ENCODE measurements around the gene FERMT1.

DNA sequence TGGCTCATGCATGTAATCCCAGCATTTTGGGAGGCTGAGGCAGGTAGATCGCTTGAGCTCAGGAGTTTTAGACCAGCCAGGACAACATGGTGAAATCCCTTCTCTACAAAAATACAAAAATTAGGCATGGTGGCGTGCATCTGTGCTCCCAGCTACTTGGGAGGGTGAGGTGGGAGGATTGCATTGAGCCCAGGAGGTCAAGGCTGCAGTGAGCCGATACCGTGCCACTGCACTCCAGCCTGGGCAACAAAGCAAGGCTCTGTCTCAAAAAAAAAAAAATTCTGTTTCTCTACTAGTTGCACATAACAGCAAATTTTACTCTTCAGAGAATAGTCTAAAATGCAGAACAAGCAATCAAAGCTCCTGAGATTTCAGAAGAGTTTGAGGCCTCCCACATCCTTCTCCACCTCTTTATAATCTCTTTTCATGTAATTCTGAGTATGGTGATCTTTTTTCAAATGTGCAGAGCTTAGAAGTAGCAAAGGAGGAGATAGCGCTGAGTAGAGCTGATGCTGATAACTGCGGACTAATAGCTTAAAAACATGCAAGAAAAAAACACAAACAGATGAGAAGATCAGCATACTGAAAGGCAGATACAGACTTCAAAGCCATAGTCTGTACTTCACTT, 92.3 kb downstream of the FERMT1 start:
- no peak for TF ChIP-seq EZH2 (IDR thresholded peaks at IDR 0.05; ENCODE audit: insufficient read depth, poor library complexity, severe bottlenecking)
- TF ChIP-seq EZH2phosphoT487 (IDR thresholded peaks at IDR 0.05; ENCODE audit: insufficient read depth, low read depth): no peak

All from GM23248 (cell line).